ENCODE results near the gene BABAM2. TPM values are rescaled to one million over a fixed set of nuclear protein-coding genes. Genes with fewer than 3 reads are reported as not detected.
"Not testable (repeated sequence)": the region's sequence is repeated elsewhere in the genome, so short reads cannot be mapped to it uniquely, and the experiment has no call there.

BABAM2 gene
- total and polyA plus RNA-seq, 4 donors: 9.9 to 17.0 (median 13.9) TPM

DNA sequence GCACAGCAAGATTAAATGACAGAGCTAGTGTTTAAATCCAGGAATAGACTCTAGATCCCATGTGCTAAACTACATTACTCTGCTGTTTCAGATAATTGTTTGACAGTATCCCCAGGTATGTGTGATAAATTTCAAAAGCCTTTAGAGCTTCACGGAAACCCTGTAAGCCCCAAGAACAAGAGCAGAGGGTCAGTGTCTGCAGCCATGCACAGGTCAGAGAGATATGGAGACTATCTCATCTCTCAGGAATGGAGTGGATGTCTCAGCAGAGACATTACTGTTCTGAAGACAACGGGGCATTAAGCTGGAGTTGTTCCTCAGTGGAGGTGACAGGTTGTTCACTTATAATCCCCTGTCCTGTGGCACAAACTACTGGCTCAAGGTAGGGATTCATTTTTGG is 363.0 kb downstream of the BABAM2 start:
- H3K27me3 ChIP-seq (ENCODE audit: control insufficient read depth in 4 of 4, insufficient read depth in 4 of 4, low read length in 3 of 4): no peaks in the 10 kb centered on the region
- 95% methylated on average over 2 of the region's 2 CpGs for WGBS
- H3K27ac ChIP-seq (ENCODE audit: low read depth in 1 of 2, low read length in 2 of 2): no peak overlapping the region
- DNase-seq (ENCODE audit: low spot score): no peak
- H3K9ac ChIP-seq (ENCODE audit: low read depth in 1 of 2, low read length in 2 of 2): no peak overlapping the region
- no peaks in the 10 kb centered on the region for H3K4me1 ChIP-seq (ENCODE audit: control insufficient read depth in 4 of 4, insufficient read depth in 4 of 4, low read length in 3 of 4)
- TF ChIP-seq GABPA (IDR thresholded peaks at IDR 0.05 in 1 of 2, conservative IDR thresholded peaks at IDR 0.05 in 1 of 2) (no peak), YY1 (IDR thresholded peaks at IDR 0.05) (no peak), RXRA (IDR thresholded peaks at IDR 0.05) (no peak), HNF4A (conservative IDR thresholded peaks at IDR 0.05) (no peak), EGR1 (IDR thresholded peaks at IDR 0.05; ENCODE audit: low read depth in 2 of 2) (no peak), FOXA1 (IDR thresholded peaks at IDR 0.05) (no peak), HNF4G (IDR thresholded peaks at IDR 0.05) (no peak), CTCF (IDR thresholded peaks at IDR 0.05; ENCODE audit: low read depth, low read length, missing input control) (no peak), FOXA2 (IDR thresholded peaks at IDR 0.05) (no peak), NR2F2 (IDR thresholded peaks at IDR 0.05) (no peak), TAF1 (conservative IDR thresholded peaks at IDR 0.05) (no peak), REST (IDR thresholded peaks at IDR 0.05) (no peak), SP1 (IDR thresholded peaks at IDR 0.05) (no peak), RAD21 (IDR thresholded peaks at IDR 0.05) (no peak), JUND (IDR thresholded peaks at IDR 0.05) (no peak), ZBTB33 (IDR thresholded peaks at IDR 0.05) (no peak)
- TF ChIP-seq, protein P1, sequence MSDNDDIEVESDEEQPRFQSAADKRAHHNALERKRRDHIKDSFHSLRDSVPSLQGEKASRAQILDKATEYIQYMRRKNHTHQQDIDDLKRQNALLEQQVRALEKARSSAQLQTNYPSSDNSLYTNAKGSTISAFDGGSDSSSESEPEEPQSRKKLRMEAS (IDR thresholded peaks at IDR 0.05): no peak
- TF ChIP-seq, protein P2, sequence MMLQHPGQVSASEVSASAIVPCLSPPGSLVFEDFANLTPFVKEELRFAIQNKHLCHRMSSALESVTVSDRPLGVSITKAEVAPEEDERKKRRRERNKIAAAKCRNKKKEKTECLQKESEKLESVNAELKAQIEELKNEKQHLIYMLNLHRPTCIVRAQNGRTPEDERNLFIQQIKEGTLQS (IDR thresholded peaks at IDR 0.05): no peak
- H3K4me3 ChIP-seq (ENCODE audit: low read depth in 1 of 3, low read length in 3 of 3): no peak overlapping the region
- no peaks in the 10 kb centered on the region for H3K36me3 ChIP-seq (ENCODE audit: control insufficient read depth in 4 of 4, insufficient read depth in 3 of 4, low read depth in 1 of 4, low read length in 3 of 4)
- H3K9me3 ChIP-seq (ENCODE audit: control insufficient read depth in 4 of 4, low read length in 3 of 4): no peaks in the 10 kb centered on the region

DNA sequence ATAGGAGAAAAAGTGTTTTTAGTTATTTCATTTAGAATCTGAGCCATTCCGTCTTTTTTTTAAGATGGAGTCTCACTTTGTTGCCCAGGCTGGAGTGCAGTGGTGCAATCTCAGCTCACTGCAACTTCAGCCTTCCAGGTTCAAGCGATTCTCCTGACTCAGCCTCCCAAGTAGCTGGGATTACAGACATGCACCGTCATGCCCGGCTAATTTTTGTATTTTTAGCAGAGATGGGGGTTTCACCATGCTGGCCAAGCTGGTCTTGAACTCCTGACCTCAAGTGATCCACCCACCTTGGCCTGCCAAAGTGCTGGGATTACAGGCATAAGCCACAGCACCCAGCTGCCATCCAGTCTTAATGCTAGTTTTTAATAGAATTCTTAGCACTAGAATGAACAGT is 364.7 kb downstream of the BABAM2 start:
- not testable (repeated sequence) for DNase-seq (ENCODE audit: low spot score); H3K27ac ChIP-seq (ENCODE audit: low read depth in 1 of 2, low read length in 2 of 2); H3K9ac ChIP-seq (ENCODE audit: low read depth in 1 of 2, low read length in 2 of 2); H3K4me3 ChIP-seq (ENCODE audit: low read depth in 1 of 3, low read length in 3 of 3); H3K4me1 ChIP-seq (ENCODE audit: control insufficient read depth in 4 of 4, insufficient read depth in 4 of 4, low read length in 3 of 4); H3K9me3 ChIP-seq (ENCODE audit: control insufficient read depth in 4 of 4, low read length in 3 of 4); H3K36me3 ChIP-seq (ENCODE audit: control insufficient read depth in 4 of 4, insufficient read depth in 3 of 4, low read depth in 1 of 4, low read length in 3 of 4); H3K27me3 ChIP-seq (ENCODE audit: control insufficient read depth in 4 of 4, insufficient read depth in 4 of 4, low read length in 3 of 4)
- 99% methylated on average over 4 of the region's 4 CpGs for WGBS

All from liver (tissue), 9 donors.